Activated T-helper 1 cell treated with anti-CD3 and anti-CD28 coated beads, Interleukin-2, amount 50 U/mL, for 16 hours (primary cell): ENCODE data around the gene XIRP1.
"Not testable (repeated sequence)": the region's sequence is repeated elsewhere in the genome, so short reads cannot be mapped to it uniquely, and the experiment has no call there.

Experiments
- DNase-seq, 2 donors: peaks; one replicate each; pipeline ENCODE4 v3.0.0-alpha.2; 2020; ENCODE audit warnings: low read depth in 1 of 2, low spot score in 1 of 2

Gene XIRP1

GRCh38 chr3:39192490-39193092, at the start of gene XIRP1:
Gene XIRP1, minus strand, starts transcription at chr3:39192595. Its CDS starts 3,150 bp downstream, at chr3:39189445.
- no peak for DNase-seq

DNA sequence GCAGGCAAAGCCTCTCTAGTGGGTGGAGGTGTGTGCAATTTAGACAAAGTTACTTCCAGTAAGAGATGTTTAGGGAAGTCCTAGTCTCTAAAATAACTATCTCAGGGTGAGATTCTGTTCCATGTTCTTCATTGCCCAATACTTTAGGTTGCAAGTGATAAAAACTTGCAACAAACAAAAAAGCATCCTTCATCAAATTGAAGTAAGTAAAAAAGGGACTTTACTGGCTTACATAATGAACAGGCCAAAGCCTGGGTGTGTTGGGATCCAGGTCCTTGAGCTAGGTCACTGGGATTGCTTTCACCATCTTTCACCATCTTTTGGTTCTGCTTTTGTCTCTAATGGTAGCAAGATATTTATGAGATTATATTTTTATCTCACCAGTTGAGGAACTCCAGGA, 49.2 kb upstream of the XIRP1 start:
- DNase-seq: no peak

DNA sequence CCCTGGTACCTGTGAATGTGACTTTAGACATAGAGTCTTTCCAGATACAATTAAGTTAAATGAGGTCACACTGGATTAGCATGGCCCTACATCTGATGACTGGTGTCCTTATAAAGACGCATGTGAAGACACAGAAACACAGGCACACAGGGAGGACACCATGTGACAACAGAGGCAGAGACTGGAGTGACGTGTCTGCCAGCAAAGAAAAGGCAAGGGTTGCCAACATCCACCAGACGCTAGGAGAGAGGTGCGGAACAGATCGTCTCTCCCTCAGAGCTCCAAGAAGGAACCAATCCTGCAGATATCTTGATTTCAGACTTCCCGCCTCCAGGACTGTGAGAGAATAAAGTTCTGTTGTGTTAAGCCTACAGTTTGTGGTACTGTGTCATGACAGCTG, 44.6 kb upstream of the XIRP1 start:
- DNase-seq: no peak

- DNase-seq: no peak
Measured at GRCh38 chr3:39234651-39235050, 42.3 kb upstream of the XIRP1 start.

GRCh38 chr3:39232859-39233258, 40.5 kb upstream of the XIRP1 start:
- no peak for DNase-seq

DNA sequence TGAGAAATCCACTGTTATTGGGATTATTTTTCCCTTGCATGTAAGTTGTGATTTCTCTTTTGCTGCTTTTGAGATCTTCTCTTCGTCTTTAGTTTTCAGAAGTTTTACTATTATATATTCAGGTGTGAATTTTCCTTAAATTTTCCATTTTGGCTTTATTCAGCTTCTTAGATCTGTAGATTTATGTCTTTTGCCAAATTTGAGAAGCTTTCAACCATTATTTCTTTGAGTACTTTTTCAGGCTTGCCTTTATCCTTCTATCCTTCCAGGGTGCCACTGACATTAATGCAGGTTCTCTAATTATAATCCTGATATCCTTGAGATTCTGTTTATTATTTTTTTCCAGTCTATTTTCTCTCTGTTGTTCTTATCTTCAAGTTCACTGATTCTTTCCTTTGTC, 38.1 kb upstream of the XIRP1 start:
- no peak for DNase-seq

- no peak for DNase-seq
Measured at GRCh38 chr3:39228496-39228895, 36.1 kb upstream of the XIRP1 start.

DNA sequence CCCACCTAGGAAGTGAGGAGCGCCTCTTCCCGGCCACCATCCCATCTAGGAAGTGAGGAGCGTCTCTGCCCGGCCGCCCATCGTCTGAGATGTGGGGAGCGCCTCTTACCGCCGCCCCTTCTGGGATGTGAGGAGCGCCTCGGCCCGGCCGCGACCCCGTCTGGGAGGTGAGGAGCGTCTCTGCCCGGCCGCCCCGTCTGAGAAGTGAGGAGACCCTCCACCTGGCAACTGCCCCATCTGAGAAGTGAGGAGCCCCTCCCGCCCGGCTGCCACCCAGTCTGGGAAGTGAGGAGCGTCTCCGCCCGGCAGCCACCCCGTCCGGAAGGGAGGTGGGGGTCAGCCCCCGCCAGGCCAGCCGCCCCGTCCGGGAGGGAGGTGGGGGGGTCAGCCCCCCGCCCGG, 35.2 kb upstream of the XIRP1 start:
- DNase-seq: not testable (repeated sequence)

GRCh38 chr3:39226106-39226741, 33.8 kb upstream of the XIRP1 start:
- DNase-seq: no peak

DNA sequence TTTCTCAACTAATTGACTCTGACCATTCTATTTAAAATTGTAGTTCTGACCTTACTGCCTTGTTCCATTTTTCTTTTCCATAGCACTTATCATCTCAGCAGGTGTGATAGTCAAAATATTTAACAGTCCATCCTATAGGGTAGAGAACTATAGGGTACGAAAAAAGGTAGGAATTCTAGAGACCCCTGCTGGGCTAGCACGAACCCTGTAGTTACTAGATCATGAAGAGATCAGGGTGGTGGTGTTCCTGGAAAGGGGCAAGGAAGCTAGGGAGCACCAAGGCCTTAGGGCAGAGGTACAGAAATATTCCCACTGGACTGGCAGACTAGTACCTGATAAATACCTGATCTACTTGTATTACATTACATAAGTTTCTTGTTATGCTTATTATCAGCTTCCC, 31.9 kb upstream of the XIRP1 start:
- DNase-seq: no peak

- DNase-seq: no peak
Measured at GRCh38 chr3:39222939-39223338, 30.5 kb upstream of the XIRP1 start.

GRCh38 chr3:39222462-39222861, 30.1 kb upstream of the XIRP1 start:
- DNase-seq: no peak

- DNase-seq: no peak
Measured at GRCh38 chr3:39221141-39221530, 28.7 kb upstream of the XIRP1 start.

DNA sequence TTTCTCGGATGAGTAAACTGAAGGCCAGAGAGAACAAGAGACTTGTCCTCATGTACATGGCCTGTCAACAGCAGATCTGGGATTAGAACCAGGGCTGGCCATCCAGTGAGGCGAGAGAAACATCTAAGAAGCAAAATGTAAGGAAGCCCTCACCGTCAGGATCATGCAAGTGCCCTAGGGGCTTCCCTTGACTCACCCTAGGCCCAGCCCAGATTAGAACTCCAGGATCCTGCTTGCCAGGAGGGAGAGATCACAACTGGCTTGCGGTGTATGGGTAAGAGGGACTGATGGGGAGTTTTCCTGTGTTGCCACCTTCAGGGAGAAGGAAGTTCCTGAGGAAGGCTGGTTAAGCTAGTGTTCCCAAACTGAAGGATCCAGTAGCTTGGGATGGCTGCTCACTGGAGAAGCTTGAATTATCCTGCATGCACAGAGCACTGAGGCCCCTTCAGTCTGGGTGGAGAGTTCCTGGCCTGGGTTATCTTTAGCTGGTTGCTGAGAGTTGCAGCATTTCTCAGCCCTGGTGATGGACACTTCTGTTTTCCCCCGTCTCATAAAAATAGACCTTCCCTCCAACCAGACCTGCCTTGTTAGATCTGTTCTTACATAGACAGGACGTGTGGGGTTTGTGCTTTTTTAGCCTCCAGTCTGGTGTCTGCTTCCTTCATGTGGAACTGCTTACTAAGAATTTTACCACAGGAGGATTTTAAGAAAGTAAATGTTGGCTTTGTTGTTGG, 28.2 kb upstream of the XIRP1 start:
- no peak for DNase-seq

DNA sequence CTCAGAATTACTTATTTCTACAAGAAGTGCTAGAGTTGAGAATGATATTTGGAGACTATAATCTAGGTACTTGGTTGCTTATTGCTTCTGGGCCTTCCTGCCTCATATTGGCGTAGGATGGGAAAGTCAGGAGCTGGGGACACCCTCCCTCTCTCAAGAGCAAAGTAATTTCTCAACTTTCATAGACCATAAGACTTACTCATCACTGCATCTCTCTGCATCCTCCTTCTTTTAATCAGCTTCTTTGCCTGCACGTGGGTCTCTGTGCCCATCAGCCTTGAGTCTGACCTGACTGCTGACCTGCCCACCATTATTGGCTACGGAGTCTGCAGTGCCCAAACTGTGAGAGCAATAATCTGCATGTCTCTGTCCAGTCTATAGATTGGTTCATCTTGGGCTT, 27.3 kb upstream of the XIRP1 start:
- DNase-seq: no peak

GRCh38 chr3:39216176-39216790, 23.9 kb upstream of the XIRP1 start:
- DNase-seq: no peak

GRCh38 chr3:39213613-39214012, 21.2 kb upstream of the XIRP1 start:
- no peak for DNase-seq

DNA sequence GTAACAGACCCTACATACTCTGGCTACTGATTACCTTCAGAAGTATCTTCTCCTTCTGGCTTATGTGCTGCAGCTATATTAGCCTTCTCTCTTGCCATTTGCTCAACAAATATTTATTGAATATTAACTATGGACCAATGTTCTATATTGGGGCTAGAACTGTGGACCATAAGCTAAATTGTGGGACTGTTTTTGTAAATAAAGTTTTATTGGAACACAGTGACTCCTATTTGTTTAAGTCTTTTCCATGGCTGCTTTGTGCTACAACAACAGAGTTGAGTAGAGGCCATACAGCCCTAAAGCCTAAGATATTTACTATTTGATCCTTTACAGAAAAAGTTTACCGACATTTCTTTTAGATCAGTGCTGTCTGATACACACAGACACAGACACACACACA, 20.3 kb upstream of the XIRP1 start:
- DNase-seq: no peak

DNA sequence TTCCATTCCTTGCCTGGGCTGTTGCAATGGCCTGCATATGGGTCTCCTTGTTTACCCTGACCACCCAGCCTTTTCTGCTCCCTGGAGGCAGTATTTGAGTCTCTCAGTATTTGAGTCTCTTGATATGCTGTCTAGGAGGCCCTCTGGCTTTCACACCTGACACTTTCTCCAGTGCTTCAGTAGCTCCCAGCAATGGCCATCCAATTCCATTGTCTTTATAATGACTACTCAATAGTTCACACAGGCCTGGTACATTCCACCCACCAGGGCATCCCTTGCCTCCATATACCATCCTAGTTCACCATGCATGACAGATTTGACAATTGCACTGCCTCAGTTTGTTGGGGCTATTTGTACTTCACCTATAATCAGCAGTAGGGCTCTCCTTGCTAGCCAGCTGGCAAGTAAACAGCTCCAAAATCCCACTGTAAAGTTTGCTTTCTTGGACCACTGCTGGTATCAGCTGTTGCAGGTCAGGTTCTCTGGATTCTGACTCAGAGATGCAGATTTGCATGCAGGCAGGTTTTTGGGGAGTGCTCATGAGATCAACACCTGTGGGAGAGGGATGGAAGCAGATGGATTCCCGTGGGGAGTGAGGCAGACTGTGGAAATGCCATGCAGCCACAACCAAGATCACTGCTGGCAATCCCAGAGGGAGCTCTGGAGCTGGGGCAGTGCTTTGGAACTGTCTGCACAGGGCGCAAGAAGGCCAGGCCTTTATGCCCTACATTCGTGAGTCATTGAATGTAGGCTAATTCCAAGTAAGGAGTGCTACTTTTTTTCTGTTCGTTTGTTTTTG, 19.1 kb upstream of the XIRP1 start:
- DNase-seq: no peak

GRCh38 chr3:39210078-39210477, 17.7 kb upstream of the XIRP1 start:
- no peak for DNase-seq

DNA sequence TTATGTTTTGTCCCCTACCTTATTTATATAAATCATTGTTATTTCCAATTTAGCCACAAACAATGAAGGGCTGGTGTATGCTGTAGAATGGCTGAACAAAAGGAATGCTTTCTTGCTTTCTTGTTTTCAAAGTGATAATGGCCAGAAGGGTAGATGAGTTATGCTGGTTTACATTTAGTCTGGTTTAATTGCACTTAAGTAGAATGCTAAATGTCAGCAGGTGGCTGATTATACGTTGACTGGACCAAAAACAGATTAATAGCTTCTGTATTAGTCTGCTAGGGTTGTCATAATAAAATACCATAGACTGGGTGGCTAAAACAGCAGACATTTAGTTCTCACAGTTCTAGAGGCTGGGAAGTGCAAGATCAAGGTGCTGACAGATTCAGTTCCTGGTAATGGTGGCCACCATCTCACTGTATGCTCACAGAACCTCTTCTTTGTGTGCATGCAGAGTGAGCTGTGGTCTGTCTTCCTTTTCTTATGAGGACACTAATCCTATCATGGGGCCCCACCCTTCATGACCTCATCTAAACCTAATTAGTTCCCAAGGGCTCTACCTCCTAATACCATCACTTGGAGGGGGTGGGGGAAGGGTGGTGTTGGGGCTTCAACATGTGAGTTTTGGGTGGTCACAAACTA, 17.1 kb upstream of the XIRP1 start:
- no peak for DNase-seq
